HCT116 (cell line): Measurements from ENCODE around the gene GRM3. TPM values are rescaled to one million over a fixed set of nuclear protein-coding genes. Genes with fewer than 3 reads are reported as not detected.

Experiments used
- ATAC-seq: fragments of 200-7000 bp; cut with Tn5 transposase; 2 replicates; pipeline ENCODE4 v1.9.1; 2020; ENCODE audit warnings: mild to moderate bottlenecking, moderate library complexity
- BruUV-seq: library from RNA; stranded (reverse); fragments of 400-500 nt; replicated peaks from 2 replicates; lab custom pipeline; 2021; lab: Mats Ljungman, UMichigan
- CTCF ChIA-PET: fragments of 300-600 bp; sonication (Branson Sonifier 250); formaldehyde crosslinking; loops from one replicate; lab custom pipeline; 2021; ENCODE audit warnings: antibody characterized with exemption; lab: Charles Lee
- POLR2A ChIA-PET: fragments of 300-600, 350-600 bp; sonication (Branson Sonifier 250); formaldehyde crosslinking; loops from one replicate; lab custom pipeline; 2021; ENCODE audit warnings: antibody characterized with exemption; lab: Charles Lee
- RAD21 ChIA-PET, 2 experiments: fragments of 300-600 bp; sonication (Branson Sonifier 250); formaldehyde crosslinking; loops; one replicate each; lab custom pipeline; 2023; ENCODE audit warnings: low total read pairs in 2 of 2; ENCODE audit not compliant: uncharacterized antibody in 2 of 2, unreplicated experiment in 2 of 2, low non-redundant PET in 1 of 2; lab: Charles Lee
- DNase-seq: peaks from one replicate; pipeline ENCODE4 v3.0.0-alpha.2; 2010; ENCODE audit warnings: low read depth, low spot score
- H2AFZ ChIP-seq: fragments of 200-600 bp; shearing (Covaris generic), sonication (generic); 2 replicates; pipeline ENCODE4 v1.6.1; 2017; ENCODE audit warnings: low read depth, mixed run types, mixed read lengths, antibody characterized with exemption, low read length; ENCODE audit not compliant: poor library complexity, severe bottlenecking
- H3K27ac ChIP-seq: 2 replicates; pipeline ENCODE4 v1.5.1; 2012; ENCODE audit warnings: low read depth, low read length
- H3K27me3 ChIP-seq: fragments of 200-600 bp; sonication (generic); 2 replicates; pipeline ENCODE4 v1.6.1; 2016; ENCODE audit warnings: mixed run types, low read length, mixed read lengths; ENCODE audit not compliant: insufficient read depth
- H3K36me3 ChIP-seq, 2 experiments: fragments of 200-500 bp in 1 of 2; fragments of 200-600 bp in 1 of 2; sonication (Bioruptor generic) in 1 of 2; sonication (generic) in 1 of 2; 2 replicates each; pipeline versions ENCODE4 v1.5.1 to v1.6.1; 2014 to 2016; ENCODE audit warnings: low read length in 2 of 2, inconsistent platforms in 1 of 2, mixed read lengths in 1 of 2, mixed run types in 1 of 2; ENCODE audit not compliant: insufficient read depth in 2 of 2, control insufficient read depth in 1 of 2
- H3K4me1 ChIP-seq, 2 experiments: fragments of 200-600 bp in 1 of 2; sonication (generic) in 1 of 2; 2 replicates each; pipeline versions ENCODE4 v1.5.1 to v1.6.1; 2012 to 2017; ENCODE audit warnings: low read length in 2 of 2, inconsistent platforms in 1 of 2, mild to moderate bottlenecking in 1 of 2, mixed read lengths in 1 of 2, mixed run types in 1 of 2, moderate library complexity in 1 of 2; ENCODE audit not compliant: insufficient read depth in 2 of 2, control insufficient read depth in 1 of 2
- H3K4me2 ChIP-seq: fragments of 200-600 bp; sonication (generic); 2 replicates; pipeline ENCODE4 v1.6.1; 2017; ENCODE audit warnings: mixed run types, low read length, mixed read lengths
- H3K4me3 ChIP-seq, 2 experiments: fragments of 200-600 bp in 1 of 2; sonication (generic) in 1 of 2; replicated peaks in 1 of 2; 2 replicates each; pipeline ENCODE4 v1.5.1; 2011 to 2016; ENCODE audit warnings: low read length in 2 of 2, control low read depth in 1 of 2, low read depth in 1 of 2, mild to moderate bottlenecking in 1 of 2, mixed read lengths in 1 of 2, mixed run types in 1 of 2
- H3K79me2 ChIP-seq: fragments of 200-600 bp; sonication (generic); 2 replicates; pipeline ENCODE4 v1.6.1; 2017; ENCODE audit warnings: mild to moderate bottlenecking, mixed run types, low read length, moderate library complexity, mixed read lengths; ENCODE audit not compliant: insufficient read depth
- H3K9ac ChIP-seq: fragments of 200-600 bp; sonication (generic); 2 replicates; pipeline ENCODE4 v1.6.1; 2016; ENCODE audit warnings: low read length, mixed read lengths
- H3K9me2 ChIP-seq: fragments of 200-600 bp; sonication (generic), shearing (Covaris generic); 2 replicates; pipeline ENCODE4 v1.6.1; 2017; ENCODE audit warnings: mixed run types, mild to moderate bottlenecking, moderate library complexity; ENCODE audit not compliant: insufficient read depth
- H3K9me3 ChIP-seq, 2 experiments: fragments of 200-500 bp in 1 of 2; fragments of 200-600 bp in 1 of 2; sonication (Bioruptor generic) in 1 of 2; sonication (generic) in 1 of 2; 2 replicates each; pipeline ENCODE4 v1.6.1; 2014 to 2017; ENCODE audit warnings: low read length in 2 of 2, mixed read lengths in 2 of 2, inconsistent platforms in 1 of 2, low read depth in 1 of 2, mild to moderate bottlenecking in 1 of 2, mixed run types in 1 of 2, moderate library complexity in 1 of 2; ENCODE audit not compliant: control insufficient read depth in 1 of 2, insufficient read depth in 1 of 2
- H4K20me1 ChIP-seq: fragments of 200-600 bp; sonication (generic), shearing (Covaris generic); 2 replicates; pipeline ENCODE4 v1.6.1; 2017; ENCODE audit warnings: mixed run types, mild to moderate bottlenecking, moderate library complexity; ENCODE audit not compliant: insufficient read depth
- CBX3 ChIP-seq: IDR thresholded peaks from 2 replicates; pipeline ENCODE4 v1.6.1; 2012; ENCODE audit warnings: low read depth
- CEBPB ChIP-seq: IDR thresholded peaks from 2 replicates; pipeline ENCODE4 v1.6.1; 2012; ENCODE audit warnings: low read depth
- CTCF ChIP-seq, 3 experiments: fragments of 200-600 bp in 1 of 3; sonication (generic) in 1 of 3; IDR thresholded peaks in 2 of 3; conservative IDR thresholded peaks in 1 of 3; 2 replicates each; pipeline ENCODE4 v1.5.1; 2012 to 2017; ENCODE audit warnings: low read depth in 2 of 3, low read length in 2 of 3, antibody characterized with exemption in 1 of 3, borderline replicate concordance in 1 of 3, control low read depth in 1 of 3, mild to moderate bottlenecking in 1 of 3, mixed read lengths in 1 of 3, mixed run types in 1 of 3, moderate library complexity in 1 of 3; ENCODE audit not compliant: insufficient read depth in 1 of 3
- EGR1 ChIP-seq: IDR thresholded peaks from 2 replicates; pipeline ENCODE4 v1.6.1; 2012; ENCODE audit warnings: low read depth
- ELF1 ChIP-seq: IDR thresholded peaks from 2 replicates; pipeline ENCODE4 v1.6.1; 2012; ENCODE audit warnings: low read depth, borderline replicate concordance
- EZH2 ChIP-seq: fragments of 200-600 bp; sonication (generic); IDR thresholded peaks from 2 replicates; pipeline ENCODE4 v1.6.1; 2017; ENCODE audit warnings: antibody characterized with exemption, mixed run types
- EZH2phosphoT487 ChIP-seq: fragments of 200-600 bp; IDR thresholded peaks from 2 replicates; pipeline ENCODE4 v1.6.1; 2018; ENCODE audit warnings: antibody characterized with exemption, borderline replicate concordance
- FOSL1 ChIP-seq: IDR thresholded peaks from 2 replicates; pipeline ENCODE4 v1.6.1; 2012; ENCODE audit warnings: low read depth
- JUND ChIP-seq: IDR thresholded peaks from 2 replicates; pipeline ENCODE4 v1.6.1; 2012
- POLR2AphosphoS5 ChIP-seq: IDR thresholded peaks from 2 replicates; pipeline ENCODE4 v1.6.1; 2011; ENCODE audit warnings: mild to moderate bottlenecking, low read depth, low read length, moderate library complexity
- REST ChIP-seq: IDR thresholded peaks from 2 replicates; pipeline ENCODE4 v1.6.1; 2012; ENCODE audit warnings: low read depth
- SIN3A ChIP-seq: IDR thresholded peaks from 2 replicates; pipeline ENCODE4 v1.6.1; 2012; ENCODE audit warnings: low read depth
- SP1 ChIP-seq: IDR thresholded peaks from 2 replicates; pipeline ENCODE4 v1.6.1; 2012; ENCODE audit warnings: low read depth
- SRF ChIP-seq: IDR thresholded peaks from 2 replicates; pipeline ENCODE4 v1.6.1; 2012; ENCODE audit warnings: low read depth
- YY1 ChIP-seq: IDR thresholded peaks from 2 replicates; pipeline ENCODE4 v1.6.1; 2011; ENCODE audit warnings: low read length, low read depth, moderate library complexity, mild to moderate bottlenecking; ENCODE audit not compliant: insufficient replicate concordance; ENCODE audit errors: extremely low read depth
- ZFX ChIP-seq: fragments of 450-650 bp; IDR thresholded peaks from 2 replicates; pipeline ENCODE4 v1.6.1; 2017
- intact Hi-C: fragments of 100-400 bp; cut with micrococcal nuclease; formaldehyde crosslinking; loops from 2 replicates; pipeline ENCODE4 v1.10.0; 2022
- total RNA-seq: library from RNA; stranded (reverse); gene quantifications from one replicate; pipeline ENCODE4 v1.2.1, GENCODE V29; 2021; ENCODE audit not compliant: unreplicated experiment

Gene GRM3
- total RNA-seq, 1 experiment from 2014 or later, result not detected

- Histone ChIP-seq H3K4me1 (no peaks in the 10 kb centered on the region), H3K9me3 (no peaks in the 10 kb centered on the region), H3K27me3 (0 out of 2 replicates have a peak, but pooled peaks cover 5% of the 10 kb centered on the region), H3K79me2 (no peaks in the 10 kb centered on the region), H3K9me2 (no peaks in the 10 kb centered on the region), H3K4me2 (no peak overlapping the region), H4K20me1 (no peaks in the 10 kb centered on the region), H3K4me3 (no peak overlapping the region), H3K36me3 (no peaks in the 10 kb centered on the region), H3K27ac (no peak overlapping the region), H2AFZ (no peak overlapping the region), H3K9ac (no peak overlapping the region)
- POLR2A ChIA-PET, result no interaction called here
- TF ChIP-seq FOSL1 (no peak), ZFX (no peak), POLR2AphosphoS5 (no peak), CBX3 (no peak), EGR1 (no peak), SP1 (no peak), SIN3A (no peak), EZH2phosphoT487 (no peak), JUND (no peak), ELF1 (no peak), EZH2 (no peak), YY1 (no peak), CTCF (IDR thresholded peaks at IDR 0.05 in 2 of 3, conservative IDR thresholded peaks at IDR 0.05 in 1 of 3; ENCODE audit: borderline replicate concordance in 1 of 3, insufficient read depth in 1 of 3, low read depth in 2 of 3, low read length in 2 of 3) (no peak), SRF (no peak), REST (no peak), CEBPB (no peak)
- CTCF ChIA-PET, result no interaction called here
- no TSS peak for BruUV-seq
- no peak for DNase-seq
- intact Hi-C loops, result no loop called here
- ATAC-seq, result no peak
- RAD21 ChIA-PET, result no interaction called here
These were observed 129.6 kb downstream of the GRM3 start for GRCh38 chr7:86773309-86773708.
